ENCODE data around the gene CIAO2B.
"Not testable (repeated sequence)": the region's sequence is repeated elsewhere in the genome, so short reads cannot be mapped to it uniquely, and the experiment has no call there.

CIAO2B gene

GRCh38 chr16:66955363-66956153 is 21.4 kb upstream of the CIAO2B start:
- not testable (repeated sequence) for DNase-seq

- peak; percentile 59 for DNase-seq
These were observed 20.0 kb upstream of the CIAO2B start for GRCh38 chr16:66954097-66954659.

- no peak for DNase-seq
These were observed 19.4 kb upstream of the CIAO2B start for GRCh38 chr16:66953462-66954096.

- no peak for DNase-seq
These were observed 18.4 kb upstream of the CIAO2B start for GRCh38 chr16:66952430-66953110.

GRCh38 chr16:66950971-66951790 is 17.0 kb upstream of the CIAO2B start:
- DNase-seq: no peak

- no peak for DNase-seq
These were observed 16.2 kb upstream of the CIAO2B start for GRCh38 chr16:66950437-66950836.

GRCh38 chr16:66949472-66949871 is 15.3 kb upstream of the CIAO2B start:
- DNase-seq: no peak

GRCh38 chr16:66948837-66949225 is 14.6 kb upstream of the CIAO2B start:
- DNase-seq: no peak

- no peak for DNase-seq
These were observed 14.1 kb upstream of the CIAO2B start for GRCh38 chr16:66948134-66948836.

- peak; percentile 55 for DNase-seq
These were observed 13.3 kb upstream of the CIAO2B start for GRCh38 chr16:66947302-66948065.

- no peak for DNase-seq
These were observed 12.7 kb upstream of the CIAO2B start for GRCh38 chr16:66946974-66947301.

- no peak for DNase-seq
These were observed 12.3 kb upstream of the CIAO2B start for GRCh38 chr16:66946541-66946940.

GRCh38 chr16:66945939-66946338 is 11.7 kb upstream of the CIAO2B start:
- no peak for DNase-seq

GRCh38 chr16:66944971-66945370 is 10.8 kb upstream of the CIAO2B start:
- DNase-seq: not testable (repeated sequence)

- no peak for DNase-seq
These were observed 9.8 kb upstream of the CIAO2B start for GRCh38 chr16:66944054-66944441.

- DNase-seq: no peak
These were observed 9.3 kb upstream of the CIAO2B start for GRCh38 chr16:66943426-66944053.

GRCh38 chr16:66942981-66943380 is 8.8 kb upstream of the CIAO2B start:
- DNase-seq: no peak

GRCh38 chr16:66940236-66940635 is 6.0 kb upstream of the CIAO2B start:
- DNase-seq: no peak

GRCh38 chr16:66939366-66939765 is 5.2 kb upstream of the CIAO2B start:
- no peak for DNase-seq

- DNase-seq: no peak
These were observed 3.6 kb upstream of the CIAO2B start for GRCh38 chr16:66937725-66938337.

All from SHP77 treated with DMSO at 0.1 percent for 48 hours (cell line).